ENCODE measurements around the gene MARCO. TPM values are rescaled to one million over a fixed set of nuclear protein-coding genes. Genes with fewer than 3 reads are reported as not detected.

MARCO gene
- polyA plus RNA-seq, 1 donor from 2014 or later, result not detected

- no peaks in the 10 kb centered on the region for H3K9me2 ChIP-seq (ENCODE audit: insufficient read depth, low read length)
- H3K27ac ChIP-seq (ENCODE audit: low read length), result no peak overlapping the region
- no peak overlapping the region for H3K4me2 ChIP-seq (ENCODE audit: low read length)
- H3K27me3 ChIP-seq (ENCODE audit: insufficient read depth, low read depth, low read length), result no peaks in the 10 kb centered on the region
- no peak overlapping the region for H3K9ac ChIP-seq (ENCODE audit: low read length)
- no peaks in the 10 kb centered on the region for H3K79me2 ChIP-seq (replicated peaks; ENCODE audit: insufficient read depth, low read length)
- TF ChIP-seq RAD21 (conservative IDR thresholded peaks at IDR 0.05) (no peak), REST (IDR thresholded peaks at IDR 0.05; ENCODE audit: borderline replicate concordance) (no peak), EZH2 (IDR thresholded peaks at IDR 0.05; ENCODE audit: borderline replicate concordance, insufficient read depth, low read length, poor library complexity, severe bottlenecking) (no peak), EP300 (conservative IDR thresholded peaks at IDR 0.05; ENCODE audit: poor library complexity, severe bottlenecking) (no peak), CTCF (IDR thresholded peaks at IDR 0.05; ENCODE audit: poor library complexity, severe bottlenecking) (no peak), POLR2AphosphoS5 (IDR thresholded peaks at IDR 0.05) (no peak), MXI1 (conservative IDR thresholded peaks at IDR 0.05; ENCODE audit: poor library complexity, severe bottlenecking) (no peak), TAF1 (IDR thresholded peaks at IDR 0.05; ENCODE audit: low read depth) (no peak), SMC3 (conservative IDR thresholded peaks at IDR 0.05; ENCODE audit: poor library complexity) (no peak)
- no peaks in the 10 kb centered on the region for H3F3A ChIP-seq (ENCODE audit: insufficient read depth, low read length, poor library complexity, severe bottlenecking)
- no peaks in the 10 kb centered on the region for H4K20me1 ChIP-seq (ENCODE audit: insufficient read depth)
- H3K36me3 ChIP-seq (ENCODE audit: insufficient read depth, low read length), result no peaks in the 10 kb centered on the region
- H2AFZ ChIP-seq (ENCODE audit: low read depth, low read length), result no peak overlapping the region
- no peaks in the 10 kb centered on the region for H3K9me3 ChIP-seq (ENCODE audit: low read length)
- no peak overlapping the region for H3K4me3 ChIP-seq (ENCODE audit: low read length)
These were observed 24.0 kb upstream of the MARCO start for GRCh38 chr2:118918017-118918416.

GRCh38 chr2:118921646-118922045 is 20.3 kb upstream of the MARCO start:
- Histone ChIP-seq H3K9me2 (ENCODE audit: insufficient read depth, low read length) (no peaks in the 10 kb centered on the region), H3K9me3 (ENCODE audit: low read length) (no peaks in the 10 kb centered on the region), H3K27ac (ENCODE audit: low read length) (no peak overlapping the region), H3K4me2 (ENCODE audit: low read length) (no peak overlapping the region), H3K36me3 (ENCODE audit: insufficient read depth, low read length) (no peaks in the 10 kb centered on the region), H2AFZ (ENCODE audit: low read depth, low read length) (no peak overlapping the region), H4K20me1 (ENCODE audit: insufficient read depth) (no peaks in the 10 kb centered on the region), H3K4me3 (ENCODE audit: low read length) (no peak overlapping the region), H3K79me2 (replicated peaks; ENCODE audit: insufficient read depth, low read length) (no peaks in the 10 kb centered on the region), H3F3A (ENCODE audit: insufficient read depth, low read length, poor library complexity, severe bottlenecking) (no peaks in the 10 kb centered on the region), H3K9ac (ENCODE audit: low read length) (no peak overlapping the region), H3K27me3 (ENCODE audit: insufficient read depth, low read depth, low read length) (no peaks in the 10 kb centered on the region)
- TF ChIP-seq TAF1 (IDR thresholded peaks at IDR 0.05; ENCODE audit: low read depth) (no peak), CTCF (IDR thresholded peaks at IDR 0.05; ENCODE audit: poor library complexity, severe bottlenecking) (no peak), SMC3 (conservative IDR thresholded peaks at IDR 0.05; ENCODE audit: poor library complexity) (no peak), EP300 (conservative IDR thresholded peaks at IDR 0.05; ENCODE audit: poor library complexity, severe bottlenecking) (no peak), POLR2AphosphoS5 (IDR thresholded peaks at IDR 0.05) (no peak), MXI1 (conservative IDR thresholded peaks at IDR 0.05; ENCODE audit: poor library complexity, severe bottlenecking) (no peak), RAD21 (conservative IDR thresholded peaks at IDR 0.05) (no peak), EZH2 (IDR thresholded peaks at IDR 0.05; ENCODE audit: borderline replicate concordance, insufficient read depth, low read length, poor library complexity, severe bottlenecking) (no peak), REST (IDR thresholded peaks at IDR 0.05; ENCODE audit: borderline replicate concordance) (no peak)

Data from neural cell (in vitro differentiated cells).